Measurements from ENCODE around the gene MAP7D2.

MAP7D2 gene

GRCh38 chrX:19990556-19991349 is 126.0 kb downstream of the MAP7D2 start, which contains the start of gene BCLAF3 (continued):
- TF ChIP-seq ZNF837 (tag by site-specific recombination; IDR thresholded peaks at IDR 0.05): no peak
- no peak for TF ChIP-seq ZNF2 (tag by site-specific recombination; IDR thresholded peaks at IDR 0.05)
- no peak for TF ChIP-seq ZNF184 (tag by site-specific recombination; IDR thresholded peaks at IDR 0.05)
- no peak for TF ChIP-seq ZNF398 (tag by site-specific recombination; IDR thresholded peaks at IDR 0.05)
- no peak for TF ChIP-seq ZNF354C (tag by site-specific recombination; IDR thresholded peaks at IDR 0.05; ENCODE audit: borderline replicate concordance, low read depth)
- TF ChIP-seq PRDM1 (tag by site-specific recombination; IDR thresholded peaks at IDR 0.05): no peak
- no peak for TF ChIP-seq ZNF677 (tag by site-specific recombination; IDR thresholded peaks at IDR 0.05)
- peak; percentile 71; the same call in 1 of the 2 replicates for TF ChIP-seq REST (tag by site-specific recombination; IDR thresholded peaks at IDR 0.05)
- no peak for TF ChIP-seq ZFHX2 (tag by site-specific recombination; conservative IDR thresholded peaks at IDR 0.05)
- no peak for TF ChIP-seq MEIS1 (CRISPR knock-in tag; IDR thresholded peaks at IDR 0.05; ENCODE audit: borderline replicate concordance)
- peak; percentile 27; the same call in 1 of the 2 replicates for TF ChIP-seq KLF8 (tag by site-specific recombination; IDR thresholded peaks at IDR 0.05)
- no peak for TF ChIP-seq ZNF701 (tag by site-specific recombination; IDR thresholded peaks at IDR 0.05)
- TF ChIP-seq ZNF776 (tag by site-specific recombination; IDR thresholded peaks at IDR 0.05; ENCODE audit: borderline replicate concordance): no peak
- TF ChIP-seq GLI2 (tag by site-specific recombination; IDR thresholded peaks at IDR 0.05; ENCODE audit: borderline replicate concordance, low read depth): no peak
- TF ChIP-seq ZNF114 (tag by site-specific recombination; IDR thresholded peaks at IDR 0.05): no peak
- TF ChIP-seq ZNF645 (tag by site-specific recombination; IDR thresholded peaks at IDR 0.05): no peak
- no peak for TF ChIP-seq YY1 (tag by site-specific recombination; IDR thresholded peaks at IDR 0.05)
- TF ChIP-seq ZNF16 (tag by site-specific recombination; IDR thresholded peaks at IDR 0.05; ENCODE audit: low read depth): no peak
- no peak for TF ChIP-seq PBX3 (CRISPR knock-in tag; IDR thresholded peaks at IDR 0.05)
- no peak for TF ChIP-seq ZNF23 (tag by site-specific recombination; IDR thresholded peaks at IDR 0.05; ENCODE audit: borderline replicate concordance)
- no peak for TF ChIP-seq ZNF132 (tag by site-specific recombination; IDR thresholded peaks at IDR 0.05; ENCODE audit: borderline replicate concordance)
- no peak for TF ChIP-seq ZNF670 (tag by site-specific recombination; IDR thresholded peaks at IDR 0.05; ENCODE audit: low read depth)
- no peak for TF ChIP-seq ZNF280C (tag by site-specific recombination; IDR thresholded peaks at IDR 0.05)
- TF ChIP-seq ZNF366 (tag by site-specific recombination; conservative IDR thresholded peaks at IDR 0.05): no peak
- TF ChIP-seq BCL6B (tag by site-specific recombination; IDR thresholded peaks at IDR 0.05): no peak
- no peak for TF ChIP-seq ZNF623 (tag by site-specific recombination; IDR thresholded peaks at IDR 0.05)
- TF ChIP-seq ZNF140 (tag by site-specific recombination; IDR thresholded peaks at IDR 0.05): no peak
- no peak for TF ChIP-seq ZNF266 (tag by site-specific recombination; IDR thresholded peaks at IDR 0.05; ENCODE audit: low read depth)
- TF ChIP-seq ZIC2 (tag by site-specific recombination; IDR thresholded peaks at IDR 0.05): 0 out of 2 replicates have a peak, but pooled peaks have one; percentile 8
